ENCODE results near the gene TMTC1. TPM values are rescaled to one million over a fixed set of nuclear protein-coding genes. Genes with fewer than 3 reads are reported as not detected.
"Not testable (repeated sequence)": the region's sequence is repeated elsewhere in the genome, so short reads cannot be mapped to it uniquely, and the experiment has no call there.

The TMTC1 gene
- total RNA-seq, 1 experiment from 2014 or later, result 6.1 TPM

- Histone ChIP-seq H3K4me3 (ENCODE audit: low read depth, low read length, poor library complexity, severe bottlenecking) (no peak overlapping the region), H3K27ac (ENCODE audit: low read depth, low read length, poor library complexity, severe bottlenecking) (no peak overlapping the region), H3K27me3 (replicated peaks; ENCODE audit: insufficient read depth, low read depth, low read length, poor library complexity) (no peaks in the 10 kb centered on the region), H3K4me1 (ENCODE audit: insufficient read depth, low read length, poor library complexity, severe bottlenecking) (no peaks in the 10 kb centered on the region), H3K36me3 (ENCODE audit: insufficient read depth, low read length, poor library complexity, severe bottlenecking) (no peaks in the 10 kb centered on the region), H3K9me3 (ENCODE audit: low read depth, low read length, poor library complexity, severe bottlenecking) (no peaks in the 10 kb centered on the region)
- TF ChIP-seq CTCF (conservative IDR thresholded peaks at IDR 0.05; ENCODE audit: low read depth, low read length), result no peak
- no peak for TF ChIP-seq EZH2 (IDR thresholded peaks at IDR 0.05; ENCODE audit: borderline replicate concordance, low read depth, low read length, poor library complexity, severe bottlenecking)
- no TSS peak for BruUV-seq (replicated peaks)
- POLR2A ChIA-PET (ENCODE audit: low non-redundant PET), result no interaction called here
- intact Hi-C loops (cut with micrococcal nuclease; ENCODE audit: unreplicated experiment), result no loop called here
- CTCF ChIA-PET, result no interaction called here
- peak; percentile 51 for DNase-seq (ENCODE audit: low spot score)
Observed at GRCh38 chr12:29818916-29819623, 35.3 kb upstream of the TMTC1 start.

- Histone ChIP-seq H3K4me1 (ENCODE audit: insufficient read depth, low read length, poor library complexity, severe bottlenecking) (no peaks in the 10 kb centered on the region), H3K27me3 (replicated peaks; ENCODE audit: insufficient read depth, low read depth, low read length, poor library complexity) (no peaks in the 10 kb centered on the region), H3K9me3 (ENCODE audit: low read depth, low read length, poor library complexity, severe bottlenecking) (no peaks in the 10 kb centered on the region), H3K4me3 (ENCODE audit: low read depth, low read length, poor library complexity, severe bottlenecking) (no peak overlapping the region), H3K36me3 (ENCODE audit: insufficient read depth, low read length, poor library complexity, severe bottlenecking) (no peaks in the 10 kb centered on the region), H3K27ac (ENCODE audit: low read depth, low read length, poor library complexity, severe bottlenecking) (no peak overlapping the region)
- no peak for DNase-seq (ENCODE audit: low spot score)
- no TSS peak for BruUV-seq (replicated peaks)
- TF ChIP-seq EZH2 (IDR thresholded peaks at IDR 0.05; ENCODE audit: borderline replicate concordance, low read depth, low read length, poor library complexity, severe bottlenecking) (no peak), CTCF (conservative IDR thresholded peaks at IDR 0.05; ENCODE audit: low read depth, low read length) (no peak)
- CTCF ChIA-PET, result no interaction called here
- intact Hi-C loops (cut with micrococcal nuclease; ENCODE audit: unreplicated experiment), result no loop called here
- POLR2A ChIA-PET (ENCODE audit: low non-redundant PET), result no interaction called here
Observed at GRCh38 chr12:29816874-29817725, 33.4 kb upstream of the TMTC1 start.

- H3K36me3 ChIP-seq (ENCODE audit: insufficient read depth, low read length, poor library complexity, severe bottlenecking); H3K4me3 ChIP-seq (ENCODE audit: low read depth, low read length, poor library complexity, severe bottlenecking); DNase-seq (ENCODE audit: low spot score); POLR2A ChIA-PET (ENCODE audit: low non-redundant PET); intact Hi-C loops (cut with micrococcal nuclease; ENCODE audit: unreplicated experiment); H3K27me3 ChIP-seq (replicated peaks; ENCODE audit: insufficient read depth, low read depth, low read length, poor library complexity); CTCF ChIA-PET; BruUV-seq (replicated peaks); H3K9me3 ChIP-seq (ENCODE audit: low read depth, low read length, poor library complexity, severe bottlenecking); H3K27ac ChIP-seq (ENCODE audit: low read depth, low read length, poor library complexity, severe bottlenecking); H3K4me1 ChIP-seq (ENCODE audit: insufficient read depth, low read length, poor library complexity, severe bottlenecking): not testable (repeated sequence)
Observed at GRCh38 chr12:29809616-29810361, 26.0 kb upstream of the TMTC1 start.
